Immature natural killer cell (primary cell): ENCODE data around the gene BRIP1. TPM values are rescaled to one million over a fixed set of nuclear protein-coding genes. Genes with fewer than 3 reads are reported as not detected.
"Not testable (repeated sequence)": the region's sequence is repeated elsewhere in the genome, so short reads cannot be mapped to it uniquely, and the experiment has no call there.

Source experiments
- DNase-seq, 3 donors: peaks; one replicate each; pipeline ENCODE4 v3.0.0; 2022; ENCODE audit warnings: mixed read lengths in 1 of 3
- H3K27ac Mint-ChIP-seq, 6 donors: one replicate each; pipeline ENCODE4 v1.8.0; 2020; ENCODE audit warnings: mixed read lengths in 6 of 6, mild to moderate bottlenecking in 5 of 6, inconsistent platforms in 4 of 6, moderate library complexity in 3 of 6
- H3K27me3 Mint-ChIP-seq, 3 donors: one replicate each; pipeline ENCODE4 v1.8.0; 2020 to 2021; ENCODE audit warnings: low read depth in 3 of 3, mild to moderate bottlenecking in 3 of 3, mixed read lengths in 3 of 3, moderate library complexity in 3 of 3, inconsistent platforms in 1 of 3
- H3K36me3 Mint-ChIP-seq, 3 donors: one replicate each; pipeline ENCODE4 v1.8.0; 2020; ENCODE audit warnings: mixed read lengths in 3 of 3, inconsistent platforms in 2 of 3, mild to moderate bottlenecking in 2 of 3
- H3K4me1 Mint-ChIP-seq, 2 donors: one replicate each; pipeline ENCODE4 v1.8.0; 2020; ENCODE audit warnings: inconsistent platforms in 2 of 2, mild to moderate bottlenecking in 2 of 2, mixed read lengths in 2 of 2, moderate library complexity in 1 of 2
- H3K4me3 Mint-ChIP-seq, 5 donors: one replicate each; pipeline ENCODE4 v1.8.0; 2020; ENCODE audit warnings: mild to moderate bottlenecking in 5 of 5, mixed read lengths in 5 of 5, inconsistent platforms in 3 of 5, moderate library complexity in 3 of 5
- H3K9me3 Mint-ChIP-seq, 6 donors: one replicate each; pipeline ENCODE4 v1.8.0; 2020; ENCODE audit warnings: mild to moderate bottlenecking in 6 of 6, mixed read lengths in 6 of 6, inconsistent platforms in 4 of 6, moderate library complexity in 3 of 6
- polyA plus RNA-seq, 3 donors: library from polyadenylated mRNA; unstranded; fragments of 300-500 nt; fragmentation: Illumina TruSeq; gene quantifications; one replicate each; pipeline ENCODE4 v1.2.3, GENCODE V29; 2021

Gene BRIP1
- polyA plus RNA-seq, 3 donors from 2014 or later = 0.68 to 2.4 (median 0.72) TPM

DNA sequence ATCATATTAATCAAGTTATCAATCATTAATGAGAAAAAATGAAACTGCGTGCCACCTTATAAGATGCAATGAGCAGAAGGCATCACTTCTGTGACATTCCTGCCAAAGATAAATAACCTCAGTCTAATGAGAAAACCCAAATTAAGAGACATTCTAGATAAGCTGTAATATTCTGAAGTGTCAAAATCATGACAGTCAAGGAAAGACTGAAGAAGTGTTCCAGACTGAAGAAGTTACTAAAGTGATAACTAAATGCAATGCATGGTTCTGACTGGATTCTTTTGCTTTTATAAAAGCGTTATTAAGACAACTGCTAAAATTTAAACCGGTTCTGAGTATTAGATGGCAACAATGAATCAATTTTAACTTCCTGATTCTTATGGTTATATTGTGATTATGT is 30.9 kb downstream of the BRIP1 start:
- H3K9me3 Mint-ChIP-seq = no peaks in the 10 kb centered on the region
- H3K4me3 Mint-ChIP-seq = no peak overlapping the region

DNA sequence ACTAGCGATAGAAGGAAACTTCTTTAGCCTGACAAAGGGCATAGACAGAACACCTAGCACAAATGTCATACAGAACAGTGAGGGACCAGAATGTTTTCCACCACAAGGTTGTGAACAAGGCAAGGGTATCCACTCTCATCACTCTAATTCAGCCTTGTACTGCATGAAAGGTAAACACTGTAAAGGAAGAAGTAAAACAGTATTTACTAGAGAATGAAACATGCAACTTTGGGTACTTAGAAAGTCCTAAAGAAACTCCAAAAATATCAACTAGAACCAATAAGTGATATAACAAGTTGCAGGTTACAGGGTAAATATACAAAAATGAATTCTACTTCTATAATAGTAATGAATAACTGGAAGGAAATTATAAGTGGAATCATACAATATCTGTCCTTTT is 32.2 kb downstream of the BRIP1 start:
- H3K27ac Mint-ChIP-seq = no peak overlapping the region
- DNase-seq = no peak
- H3K9me3 Mint-ChIP-seq = no peaks in the 10 kb centered on the region
- peaks cover 0 to 2% (median 0%) of the 10 kb centered on the region in 3 donors for H3K27me3 Mint-ChIP-seq
- H3K4me1 Mint-ChIP-seq = no peaks in the 10 kb centered on the region
- peaks cover 0 to 13% (median 5%) of the 10 kb centered on the region in 3 donors for H3K36me3 Mint-ChIP-seq
- H3K4me3 Mint-ChIP-seq = no peak overlapping the region

More for the DNA sequence above, 30.9 kb downstream of the BRIP1 start:
- Mint-ChIP-seq H3K4me1 (no peaks in the 10 kb centered on the region), H3K27me3 (peaks cover 0 to 2% (median 0%) of the 10 kb centered on the region in 3 donors), H3K27ac (no peak overlapping the region), H3K36me3 (peaks cover 0 to 9% (median 0%) of the 10 kb centered on the region in 3 donors)
- DNase-seq = no peak

DNA sequence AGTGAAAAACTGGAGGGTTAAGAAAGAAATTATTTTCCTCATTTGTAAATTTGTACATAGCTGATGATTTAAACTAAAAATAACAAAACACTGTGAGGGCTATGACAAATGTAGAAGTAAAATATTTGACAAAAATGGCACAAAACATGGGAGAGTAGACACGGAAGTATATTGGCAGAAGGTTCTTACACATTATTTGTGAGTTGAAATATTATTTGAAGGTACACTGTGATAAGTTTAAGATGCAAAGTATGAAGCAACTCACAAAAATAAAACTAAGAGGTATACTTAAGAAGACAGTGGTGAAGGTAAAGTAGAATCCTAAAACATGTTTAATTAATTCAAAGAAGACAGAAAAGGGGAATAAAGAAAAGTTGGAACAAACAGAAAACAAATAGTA is 34.6 kb downstream of the BRIP1 start:
- Mint-ChIP-seq H3K36me3 (peaks cover 0 to 17% (median 9%) of the 10 kb centered on the region in 3 donors), H3K4me3 (no peak overlapping the region), H3K9me3 (no peaks in the 10 kb centered on the region), H3K27me3 (peaks cover 0 to 2% (median 0%) of the 10 kb centered on the region in 3 donors), H3K27ac (no peak overlapping the region), H3K4me1 (no peaks in the 10 kb centered on the region)
- no peak for DNase-seq

DNA sequence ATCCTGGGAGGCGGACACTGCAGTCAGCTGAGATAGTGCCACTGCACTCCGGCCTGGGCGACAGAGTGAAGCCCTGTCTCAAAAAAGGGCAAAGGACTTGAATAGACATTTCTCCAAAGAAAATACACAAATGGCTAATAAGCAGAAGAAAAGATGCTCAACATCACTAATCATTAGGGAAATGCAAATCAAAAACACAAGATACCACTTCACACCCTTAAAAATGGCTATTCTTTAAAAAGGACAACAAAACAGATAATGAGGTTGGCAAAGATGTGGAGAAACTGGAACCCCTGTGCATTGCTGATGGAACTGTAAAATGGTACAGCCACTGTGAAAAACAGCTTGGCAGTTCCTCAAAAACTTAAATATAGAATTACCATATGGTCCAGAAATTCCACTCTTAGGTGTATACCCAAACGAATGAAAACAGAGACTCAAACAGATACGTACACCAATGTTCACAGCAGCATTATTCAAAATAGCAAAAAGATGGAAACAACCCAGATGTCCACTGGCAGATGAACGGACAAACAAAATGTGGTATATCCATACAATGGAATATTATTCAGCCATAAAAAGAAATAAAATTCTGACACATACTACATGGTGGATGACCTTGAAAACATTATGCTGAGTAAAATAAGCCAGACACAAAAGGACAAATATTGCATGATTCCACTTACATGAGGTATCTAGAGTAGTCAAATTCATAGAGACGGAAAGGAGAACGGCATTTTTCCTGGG is 35.5 kb downstream of the BRIP1 start:
- Mint-ChIP-seq H3K27me3 (peaks cover 0 to 2% (median 0%) of the 10 kb centered on the region in 3 donors), H3K36me3 (peaks cover 0 to 17% (median 9%) of the 10 kb centered on the region in 3 donors), H3K4me1 (no peaks in the 10 kb centered on the region)

GRCh38 chr17:61826866-61827265 is 36.5 kb downstream of the BRIP1 start:
- peaks cover 0 to 21% (median 11%) of the 10 kb centered on the region in 3 donors for H3K36me3 Mint-ChIP-seq
- not testable (repeated sequence) for H3K9me3 Mint-ChIP-seq, H3K27me3 Mint-ChIP-seq, DNase-seq, H3K4me3 Mint-ChIP-seq, H3K4me1 Mint-ChIP-seq, H3K27ac Mint-ChIP-seq

More for the DNA sequence above, 35.5 kb downstream of the BRIP1 start:
- Mint-ChIP-seq H3K27ac (no peak overlapping the region), H3K4me3 (no peak overlapping the region), H3K9me3 (no peaks in the 10 kb centered on the region)
- no peak for DNase-seq

GRCh38 chr17:61826198-61826597 is 37.1 kb downstream of the BRIP1 start:
- H3K4me3 Mint-ChIP-seq, H3K4me1 Mint-ChIP-seq, DNase-seq, H3K27me3 Mint-ChIP-seq, H3K9me3 Mint-ChIP-seq, H3K27ac Mint-ChIP-seq: not testable (repeated sequence)
- peaks cover 4 to 24% (median 14%) of the 10 kb centered on the region in 3 donors for H3K36me3 Mint-ChIP-seq

GRCh38 chr17:61825448-61826137 is 37.7 kb downstream of the BRIP1 start:
- Mint-ChIP-seq H3K27ac (no peak overlapping the region), H3K4me1 (no peaks in the 10 kb centered on the region)

DNA sequence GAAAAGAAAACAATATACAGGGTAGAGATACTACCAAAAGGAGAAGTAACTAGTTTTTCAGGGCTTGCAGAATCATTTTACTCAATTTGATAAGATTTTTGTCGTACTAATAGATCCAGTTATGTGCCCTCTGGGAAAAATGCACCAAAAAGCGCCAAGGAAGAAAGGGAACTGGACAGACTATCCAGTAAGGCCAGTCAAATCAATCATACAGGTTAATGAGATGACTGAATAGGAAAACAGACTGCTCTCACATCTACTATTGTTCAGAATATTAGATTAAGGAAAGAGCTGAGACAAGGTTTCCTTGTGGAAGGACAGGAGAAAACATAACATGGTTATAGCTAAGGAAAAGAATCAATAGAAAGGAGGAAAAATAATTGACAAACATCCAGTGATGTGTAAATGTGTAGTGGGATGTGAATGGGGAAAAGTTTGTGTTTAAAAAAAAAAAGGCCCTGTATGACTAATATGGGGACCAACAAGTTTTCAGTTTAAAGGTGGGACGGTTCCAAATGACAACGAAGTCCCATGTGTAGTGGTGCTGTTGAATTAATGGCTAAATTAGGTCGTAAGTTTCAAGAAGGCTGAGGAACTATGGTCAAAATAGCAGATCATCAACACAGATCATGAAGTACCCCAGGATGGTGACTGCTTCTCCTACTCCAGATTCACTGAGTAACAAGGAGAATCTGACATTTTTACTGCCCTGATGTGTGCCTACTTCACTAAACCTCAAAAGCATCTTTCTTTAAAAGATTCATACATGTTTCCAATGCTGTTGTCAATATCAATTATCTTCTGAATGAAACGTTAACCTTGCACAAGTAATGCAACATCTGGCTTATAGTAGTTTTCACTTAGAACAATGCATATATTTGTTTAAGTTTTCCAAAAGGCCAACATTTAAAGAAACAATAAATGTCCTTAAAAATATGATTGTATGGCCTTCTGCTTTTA is 40.7 kb downstream of the BRIP1 start:
- Mint-ChIP-seq H3K4me1 (no peaks in the 10 kb centered on the region), H3K36me3 (peaks cover 4 to 21% (median 21%) of the 10 kb centered on the region in 3 donors), H3K27ac (no peak overlapping the region), H3K27me3 (peaks cover 0 to 5% (median 0%) of the 10 kb centered on the region in 3 donors), H3K9me3 (peaks cover 0 to 3% (median 0%) of the 10 kb centered on the region in 6 donors), H3K4me3 (no peak overlapping the region)
- DNase-seq = no peak

More at GRCh38 chr17:61825448-61826137, 37.7 kb downstream of the BRIP1 start:
- H3K9me3 Mint-ChIP-seq = peaks cover 0 to under 1% (median 0%) of the 10 kb centered on the region in 6 donors
- DNase-seq = no peak
- H3K27me3 Mint-ChIP-seq = peaks cover 0 to 3% (median 2%) of the 10 kb centered on the region in 3 donors
- H3K4me3 Mint-ChIP-seq = no peak overlapping the region
- H3K36me3 Mint-ChIP-seq = peaks cover 4 to 24% (median 14%) of the 10 kb centered on the region in 3 donors

- no peaks in the 10 kb centered on the region for H3K4me1 Mint-ChIP-seq
- H3K9me3 Mint-ChIP-seq = peaks cover 0 to 3% (median 0%) of the 10 kb centered on the region in 6 donors
- H3K36me3 Mint-ChIP-seq = peaks cover 4 to 18% (median 17%) of the 10 kb centered on the region in 3 donors
- H3K27me3 Mint-ChIP-seq = peaks cover 0 to 5% (median 0%) of the 10 kb centered on the region in 3 donors
- H3K4me3 Mint-ChIP-seq = no peak overlapping the region
- no peak overlapping the region for H3K27ac Mint-ChIP-seq
- DNase-seq = no peak
These were observed 41.7 kb downstream of the BRIP1 start for GRCh38 chr17:61821655-61822054.

- not testable (repeated sequence) for H3K27ac Mint-ChIP-seq, H3K27me3 Mint-ChIP-seq, H3K9me3 Mint-ChIP-seq, H3K4me3 Mint-ChIP-seq, H3K4me1 Mint-ChIP-seq, DNase-seq
- peaks cover 4 to 13% (median 11%) of the 10 kb centered on the region in 3 donors for H3K36me3 Mint-ChIP-seq
These were observed 44.1 kb downstream of the BRIP1 start for GRCh38 chr17:61819265-61819664.

DNA sequence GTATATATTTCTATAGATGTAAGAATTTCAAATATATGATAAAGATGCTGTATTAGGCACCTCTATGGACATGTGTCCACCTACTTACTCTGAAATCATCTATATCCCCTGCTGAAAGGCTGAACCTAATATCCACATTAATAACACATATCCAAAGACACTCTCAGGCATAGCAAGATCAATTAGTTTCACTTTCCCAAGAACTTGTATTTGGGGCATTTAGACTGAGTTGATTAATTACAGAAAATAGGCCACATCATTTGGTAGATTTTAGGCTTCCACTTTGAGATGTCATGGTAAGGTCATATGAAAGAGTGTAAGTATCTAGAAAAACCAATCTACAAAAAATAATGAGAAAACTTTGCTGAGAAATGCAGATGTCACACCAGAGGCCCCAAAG is 45.1 kb downstream of the BRIP1 start:
- Mint-ChIP-seq H3K4me3 (no peak overlapping the region), H3K9me3 (peaks cover 0 to 3% (median 0%) of the 10 kb centered on the region in 6 donors), H3K27me3 (peaks cover 0 to 5% (median 0%) of the 10 kb centered on the region in 3 donors), H3K36me3 (peaks cover 4 to 13% (median 11%) of the 10 kb centered on the region in 3 donors), H3K4me1 (no peaks in the 10 kb centered on the region), H3K27ac (no peak overlapping the region)
- no peak for DNase-seq

DNA sequence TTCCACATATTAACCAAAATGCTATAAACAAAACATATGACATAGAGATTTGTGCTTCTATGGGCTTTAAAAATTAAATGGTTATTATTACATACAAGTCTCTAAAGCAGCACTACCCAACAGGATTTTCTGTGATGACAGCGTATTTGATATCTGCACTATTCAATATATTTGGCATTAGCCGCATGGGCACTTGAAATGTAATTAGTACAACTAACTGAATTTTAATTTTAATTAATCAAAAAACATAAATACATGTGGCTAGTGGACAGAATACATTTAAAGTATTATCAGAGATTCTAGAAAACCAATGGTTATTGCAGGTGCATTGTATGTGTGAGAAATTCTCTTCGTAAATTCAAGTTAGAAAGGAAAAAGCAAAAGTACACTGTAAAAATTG is 45.9 kb downstream of the BRIP1 start:
- Mint-ChIP-seq H3K9me3 (peaks cover 0 to 3% (median 0%) of the 10 kb centered on the region in 6 donors), H3K27me3 (peaks cover 0 to 4% (median 0%) of the 10 kb centered on the region in 3 donors), H3K4me1 (no peaks in the 10 kb centered on the region), H3K27ac (no peak overlapping the region), H3K4me3 (no peak overlapping the region), H3K36me3 (peaks cover 4 to 15% (median 11%) of the 10 kb centered on the region in 3 donors)
- no peak for DNase-seq

GRCh38 chr17:61816538-61816937 is 46.8 kb downstream of the BRIP1 start:
- peaks cover 0 to 2% (median 0%) of the 10 kb centered on the region in 3 donors for H3K27me3 Mint-ChIP-seq
- no peaks in the 10 kb centered on the region for H3K4me1 Mint-ChIP-seq
- H3K27ac Mint-ChIP-seq = no peak overlapping the region
- DNase-seq = no peak
- no peak overlapping the region for H3K4me3 Mint-ChIP-seq
- H3K36me3 Mint-ChIP-seq = peaks cover under 1 to 10% (median 7%) of the 10 kb centered on the region in 3 donors
- H3K9me3 Mint-ChIP-seq = peaks cover 0 to 3% (median 0%) of the 10 kb centered on the region in 6 donors
